HG02884 (cell line): ENCODE measurements around the gene HSPE1.
"Not testable (repeated sequence)": the region's sequence is repeated elsewhere in the genome, so short reads cannot be mapped to it uniquely, and the experiment has no call there.

Experiments used
- ATAC-seq: cut with Tn5 transposase; IDR thresholded peaks from one replicate; pipeline ENCODE4 v1.9.1; 2021; ENCODE audit warnings: mild to moderate bottlenecking, moderate library complexity; ENCODE audit not compliant: unreplicated experiment

HSPE1 gene

GRCh38 chr2:197498235-197498936, 1.8 kb upstream of the HSPE1 start:
- ATAC-seq, result no peak

DNA sequence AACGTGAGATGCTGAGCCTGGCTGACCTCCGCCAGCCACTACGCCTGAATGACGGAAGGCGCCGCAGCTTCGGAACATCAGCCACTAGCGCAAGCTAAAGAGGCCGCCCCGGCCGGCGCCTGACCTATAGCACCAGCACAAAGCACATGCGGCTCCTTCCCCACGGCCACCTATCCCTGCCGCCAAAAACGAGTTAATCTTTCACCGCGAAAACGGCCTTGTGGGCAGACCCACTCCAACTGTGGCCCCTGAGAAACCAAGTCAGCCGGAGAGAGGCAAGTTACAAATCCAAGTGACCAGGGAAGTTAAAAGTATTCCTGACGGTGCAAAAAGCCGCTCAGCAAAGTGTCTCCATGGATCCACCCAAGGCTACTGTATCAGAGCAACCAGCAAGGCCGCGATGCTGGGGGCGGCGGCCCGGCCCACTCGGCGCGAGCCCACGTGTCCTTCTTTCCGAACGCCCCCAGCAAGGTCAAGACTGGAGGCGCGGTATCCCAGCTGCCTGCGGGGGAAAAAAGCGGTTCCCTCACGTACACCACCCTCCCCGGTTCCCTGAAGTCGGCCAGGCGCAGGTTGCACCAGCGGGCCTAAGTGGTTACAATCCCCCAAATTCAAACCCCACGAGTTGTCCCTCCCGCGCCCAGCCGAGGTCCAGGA, 1.1 kb upstream of the HSPE1 start:
- no peak for ATAC-seq

GRCh38 chr2:197500503-197501131, 438 bp downstream of the HSPE1 start:
- peak; percentile 8 for ATAC-seq

DNA sequence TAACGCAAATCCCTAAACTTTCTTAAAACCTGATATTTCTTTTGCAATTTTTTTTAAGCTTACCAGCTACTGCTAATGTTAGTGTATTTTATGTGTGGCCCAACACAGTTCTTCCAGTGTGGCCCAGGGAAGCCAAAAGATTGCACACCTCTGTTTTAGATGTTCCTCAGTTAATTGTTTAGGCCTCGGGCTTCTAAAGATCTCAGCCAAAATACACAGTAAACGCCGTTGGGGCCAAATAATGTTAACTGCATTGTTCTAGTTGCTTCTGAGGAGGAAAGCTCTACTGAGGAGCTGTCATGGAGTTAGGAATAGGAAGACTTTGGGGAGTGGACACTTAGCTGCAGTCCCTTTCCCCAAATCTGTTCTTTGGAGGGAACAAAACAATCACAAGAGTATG, 2.0 kb downstream of the HSPE1 start:
- ATAC-seq, result no peak

DNA sequence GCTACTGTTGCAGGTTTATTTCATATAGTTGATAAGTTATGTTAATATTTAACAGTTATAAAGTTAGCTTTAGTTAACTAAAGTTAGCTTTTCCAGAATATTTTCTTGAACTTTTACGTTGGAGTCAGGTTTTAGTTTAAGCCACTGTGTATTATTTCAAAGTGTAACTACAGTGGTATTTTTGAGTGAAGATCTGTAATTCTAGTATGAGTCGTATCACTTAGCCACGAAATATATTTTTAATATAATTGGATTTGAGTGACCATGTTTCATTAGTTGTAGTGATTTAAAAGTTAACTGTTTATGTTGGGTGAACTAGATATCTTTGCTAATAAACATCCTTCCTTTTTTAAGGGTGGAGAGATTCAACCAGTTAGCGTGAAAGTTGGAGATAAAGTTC, 2.5 kb downstream of the HSPE1 start:
- ATAC-seq, result no peak

- ATAC-seq, result no peak
Measured at GRCh38 chr2:197504000-197504399, 3.8 kb downstream of the HSPE1 start.

DNA sequence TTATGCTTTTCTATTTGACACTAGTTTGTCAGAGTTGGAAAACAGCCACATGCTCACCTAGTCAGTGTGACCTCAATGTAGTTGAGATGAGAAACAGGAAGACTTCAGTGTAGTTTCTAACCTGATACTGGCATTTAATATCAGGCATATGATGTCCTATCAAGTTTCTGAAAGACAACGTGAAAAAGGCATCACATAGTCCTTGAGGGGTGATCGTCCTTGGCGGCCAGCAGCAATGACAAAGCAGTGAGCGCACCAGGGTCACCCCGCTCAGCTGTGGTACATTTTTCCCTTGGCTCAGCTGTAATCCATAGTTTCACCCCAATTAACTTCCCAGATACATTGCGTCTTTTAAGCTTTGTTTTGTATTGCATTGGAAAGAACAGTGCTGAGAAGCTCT, 4.3 kb downstream of the HSPE1 start:
- no peak for ATAC-seq

- no peak for ATAC-seq
Measured at GRCh38 chr2:197506658-197507057, 6.5 kb downstream of the HSPE1 start.

DNA sequence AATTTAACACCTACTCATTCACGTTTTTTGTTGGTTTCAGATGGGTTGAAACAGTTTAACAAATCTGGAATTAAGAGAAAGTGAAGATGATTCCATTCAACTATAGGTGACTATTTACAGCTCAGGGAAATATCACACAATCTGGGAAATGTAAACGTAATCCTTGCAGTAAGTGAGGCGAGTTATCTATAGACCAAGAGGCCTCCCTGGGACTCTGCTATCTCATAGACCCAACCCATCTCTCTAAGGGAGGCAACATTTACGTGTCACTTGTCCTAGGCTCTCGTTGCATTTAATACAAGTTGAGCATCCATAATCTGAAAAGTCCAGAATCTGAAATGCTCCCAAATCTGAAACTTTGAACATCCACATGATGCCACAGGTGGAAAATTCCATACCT, 13.7 kb downstream of the HSPE1 start:
- no peak for ATAC-seq

- ATAC-seq, result no peak
Measured at GRCh38 chr2:197514754-197515153, 14.6 kb downstream of the HSPE1 start.

DNA sequence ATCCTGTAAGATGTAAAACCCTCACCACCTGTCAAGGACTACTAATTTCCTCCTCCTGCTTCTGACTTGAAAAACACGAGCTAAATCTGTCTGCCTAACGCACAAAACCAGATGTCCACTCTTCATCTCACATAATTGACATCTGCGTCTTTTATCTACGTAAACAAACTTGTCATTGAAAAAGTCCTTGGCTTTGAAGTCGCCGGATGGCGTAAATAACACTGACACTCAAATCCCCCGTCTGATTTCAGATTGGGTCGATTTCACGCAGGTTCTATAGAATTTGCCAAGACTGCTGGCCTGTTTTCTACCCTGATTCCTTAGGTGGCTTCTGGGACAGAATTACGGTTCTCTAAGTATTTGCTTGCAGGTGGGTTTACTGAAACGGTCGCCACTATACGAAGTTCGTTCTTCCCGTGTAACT, 15.1 kb downstream of the HSPE1 start:
- peak; percentile 5 for ATAC-seq

DNA sequence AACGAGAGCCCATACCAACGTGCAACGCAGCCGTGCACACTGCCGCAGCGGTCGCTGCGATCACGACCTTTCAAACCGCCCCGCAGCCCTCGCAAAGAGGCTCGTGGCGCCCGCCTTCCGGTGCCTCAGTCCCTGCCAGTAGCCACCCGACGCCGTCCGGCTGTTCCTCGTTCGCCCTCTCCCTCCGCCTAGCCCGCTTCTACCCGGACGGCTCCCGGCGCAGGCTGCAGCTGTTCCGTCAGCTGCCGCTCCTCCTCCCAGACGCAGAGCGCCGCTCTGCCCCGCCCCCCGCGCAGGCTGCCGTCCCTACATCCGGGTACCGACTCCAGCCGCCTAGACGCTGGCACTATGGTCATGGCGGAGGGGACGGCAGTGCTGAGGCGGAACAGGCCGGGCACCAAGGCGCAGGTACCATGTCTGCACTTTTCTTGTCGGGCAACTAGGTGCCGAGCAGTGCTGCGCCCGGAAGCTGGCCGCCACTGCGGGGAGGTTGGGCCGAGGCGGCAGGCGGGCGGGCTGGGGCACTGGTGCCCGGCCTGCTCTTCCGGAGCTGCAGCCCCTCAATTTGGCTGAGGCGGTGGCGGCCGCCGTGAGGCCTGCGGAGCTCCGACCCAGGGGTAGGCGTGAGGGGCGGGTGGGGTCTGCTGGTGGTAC, 15.7 kb downstream of the HSPE1 start, which contains the start of gene MOB4:
Gene MOB4, plus strand, starts transcription at position 328 of the 654 bp plus-strand sequence. Its CDS starts 21 bp downstream, at position 349.
- ATAC-seq, result peak; percentile 88

DNA sequence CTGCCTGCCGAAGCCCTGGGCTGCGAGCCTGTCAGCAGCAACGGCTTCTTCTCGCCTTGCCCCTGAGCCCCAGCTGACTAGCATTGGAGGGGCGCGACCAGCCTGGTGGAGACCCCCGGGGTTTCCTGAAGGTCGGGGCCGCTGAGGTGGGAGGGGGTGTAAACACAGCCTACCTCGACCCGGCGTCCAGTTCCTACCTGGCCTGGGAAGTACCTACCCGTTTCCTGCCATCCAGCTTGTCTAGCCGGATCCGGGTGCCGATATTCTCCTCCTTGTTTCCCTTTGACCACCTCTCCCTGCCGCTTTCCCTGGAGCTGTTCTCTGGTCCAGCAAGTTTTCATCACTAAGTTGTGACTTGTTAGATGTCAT, 16.2 kb downstream of the HSPE1 start:
- no peak for ATAC-seq

DNA sequence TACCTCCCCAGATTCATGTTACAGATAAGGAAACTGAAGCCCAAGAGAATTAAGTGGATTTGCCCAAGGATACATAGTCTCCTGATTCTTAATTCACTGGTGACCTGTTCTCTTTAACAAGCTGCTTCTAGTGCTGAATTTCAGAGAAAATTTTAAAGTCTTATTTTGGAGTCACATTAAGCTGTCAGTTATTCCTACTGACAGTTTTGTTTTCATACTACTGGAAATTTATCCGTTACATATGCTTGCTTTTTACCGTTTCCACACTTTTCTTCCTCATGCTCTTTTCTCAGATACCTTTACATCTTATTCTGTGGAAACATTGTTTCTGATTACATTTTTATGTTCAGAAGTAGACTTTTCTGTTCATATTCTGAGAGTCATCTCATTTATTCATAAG, 17.0 kb downstream of the HSPE1 start:
- no peak for ATAC-seq

DNA sequence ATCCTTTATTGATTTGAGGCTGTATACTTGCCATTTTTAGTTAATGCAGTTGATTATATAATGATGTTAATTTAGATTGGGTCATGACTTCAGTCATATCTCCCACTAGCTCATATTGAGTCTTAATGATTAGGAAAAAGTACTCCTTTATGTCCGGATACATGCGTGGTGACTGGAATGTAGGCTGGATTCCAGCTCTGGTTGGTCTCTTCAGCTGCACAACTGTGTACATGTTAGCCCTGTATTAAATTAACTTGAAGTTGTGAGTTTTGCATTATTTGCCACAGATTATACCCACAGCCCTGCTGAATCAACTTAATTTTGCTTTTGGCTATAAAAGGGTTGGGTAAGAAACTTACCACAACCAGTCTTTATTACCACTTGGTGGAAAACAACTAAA, 38.2 kb downstream of the HSPE1 start:
- ATAC-seq, result no peak

DNA sequence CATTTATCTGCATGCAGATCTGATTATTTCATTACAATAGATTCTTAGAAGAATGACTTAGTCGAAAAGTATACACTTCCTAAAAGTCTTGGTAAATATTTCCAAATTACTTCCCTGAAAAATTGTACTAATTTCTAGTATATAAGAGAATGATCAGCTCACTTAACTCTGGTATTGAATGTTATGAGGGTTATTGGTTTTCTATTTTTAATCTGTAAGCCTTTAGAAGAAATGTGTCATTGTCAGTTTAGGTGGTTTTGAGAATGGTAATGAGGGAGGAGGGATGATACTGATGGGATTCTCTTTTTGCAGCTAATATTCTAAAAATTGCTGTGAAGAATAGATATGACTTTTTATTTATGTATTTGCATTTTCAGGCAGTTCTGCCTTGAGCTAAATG, 39.6 kb downstream of the HSPE1 start:
- ATAC-seq, result no peak

DNA sequence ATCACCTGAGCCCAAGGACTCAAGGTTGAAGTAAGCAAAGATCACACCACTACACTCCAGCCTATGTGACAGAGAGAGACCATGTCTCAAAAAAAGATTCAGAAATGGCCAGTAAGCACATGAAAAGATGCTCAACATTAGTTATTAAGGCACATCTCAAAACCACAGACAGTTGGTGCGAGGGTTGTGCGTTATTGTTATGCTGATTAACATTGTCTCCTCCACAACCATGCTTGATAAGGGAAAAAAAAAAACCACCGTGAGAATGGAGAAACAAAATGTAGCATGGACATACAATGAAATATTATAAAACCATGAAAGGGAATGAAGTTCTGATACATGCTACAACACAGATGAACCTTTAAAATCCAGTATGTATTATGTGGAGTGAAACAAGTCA, 43.0 kb downstream of the HSPE1 start:
- ATAC-seq, result no peak

GRCh38 chr2:197547163-197547900, 47.2 kb downstream of the HSPE1 start:
- ATAC-seq, result no peak

DNA sequence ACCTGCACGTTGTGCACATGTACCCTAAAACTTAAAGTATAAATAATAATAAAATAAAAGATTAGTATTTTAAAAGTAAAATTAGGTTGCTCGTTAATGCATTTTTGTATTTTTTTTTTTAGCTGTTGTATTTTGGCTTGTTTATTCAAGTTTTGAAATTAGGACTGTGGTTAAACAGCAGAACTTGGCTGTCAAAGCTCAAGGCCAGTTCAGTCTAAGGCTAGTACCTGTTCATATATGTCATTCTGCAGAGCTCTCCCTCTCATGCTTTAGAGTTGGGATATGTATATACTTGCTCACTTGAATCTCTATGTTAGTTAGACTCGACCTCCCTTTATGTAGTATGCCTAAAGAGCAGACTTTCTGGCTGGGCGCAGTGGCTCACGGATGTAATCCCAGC, 48.4 kb downstream of the HSPE1 start:
- no peak for ATAC-seq

- not testable (repeated sequence) for ATAC-seq
Measured at GRCh38 chr2:197551260-197551659, 51.1 kb downstream of the HSPE1 start.
